OCI-LY3 (cell line): ENCODE results near the gene HYOU1.
A peak's percentile ranks its signal among the peaks of the same experiment; 100 is the strongest.

Source experiments
- H2AFZ ChIP-seq: fragments of 200-600, 300-600 bp; shearing (Covaris generic); 2 replicates; pipeline ENCODE4 v1.6.0; 2014; ENCODE audit warnings: antibody characterized with exemption, low read depth, low read length
- H3K27ac ChIP-seq: fragments of 200-600, 300-600 bp; sonication (generic); 2 replicates; pipeline ENCODE4 v1.5.1; 2014; ENCODE audit warnings: mild to moderate bottlenecking, low read length, moderate library complexity, mixed read lengths
- H3K27me3 ChIP-seq: fragments of 200-600, 300-600 bp; sonication (generic); 2 replicates; pipeline ENCODE4 v1.6.1; 2014; ENCODE audit warnings: low read depth, low read length, mixed read lengths
- H3K36me3 ChIP-seq: fragments of 200-600, 300-600 bp; sonication (generic); replicated peaks from 2 replicates; pipeline ENCODE3; 2014; ENCODE audit warnings: low read depth, low read length, mixed read lengths
- H3K4me1 ChIP-seq: fragments of 300-600, 200-600 bp; sonication (generic); 2 replicates; pipeline ENCODE4 v1.6.1; 2014; ENCODE audit warnings: low read length, mixed read lengths
- H3K4me2 ChIP-seq: fragments of 200-600, 300-600 bp; sonication (generic); 2 replicates; pipeline ENCODE4 v1.6.1; 2014; ENCODE audit warnings: low read length, mixed read lengths
- H3K4me3 ChIP-seq: fragments of 300-600, 200-600 bp; sonication (generic); 2 replicates; pipeline ENCODE4 v1.5.1; 2014; ENCODE audit warnings: antibody characterized with exemption, mild to moderate bottlenecking, low read length, moderate library complexity
- H3K79me2 ChIP-seq: fragments of 300-600, 200-600 bp; shearing (Covaris generic); 2 replicates; pipeline ENCODE4 v1.6.1; 2014; ENCODE audit warnings: mild to moderate bottlenecking, low read length, mixed read lengths
- H3K9ac ChIP-seq: fragments of 300-600, 200-600 bp; shearing (Covaris generic); 2 replicates; pipeline ENCODE4 v1.6.0; 2014; ENCODE audit warnings: mild to moderate bottlenecking, low read length, moderate library complexity
- H3K9me3 ChIP-seq: fragments of 200-600, 300-600 bp; shearing (Covaris generic); 2 replicates; pipeline ENCODE4 v1.6.1; 2014; ENCODE audit warnings: low read length, mixed read lengths; ENCODE audit not compliant: insufficient read depth
- H4K20me1 ChIP-seq: fragments of 200-600, 300-600 bp; sonication (generic); 2 replicates; pipeline ENCODE4 v1.6.1; 2016; ENCODE audit warnings: low read length, mixed read lengths; ENCODE audit not compliant: insufficient read depth
- EZH2phosphoT487 ChIP-seq: fragments of 200-600 bp; shearing (Covaris generic); IDR thresholded peaks from 2 replicates; pipeline ENCODE4 v1.6.1; 2018; ENCODE audit warnings: antibody characterized with exemption, mixed run types, low read depth
- TF ChIP-seq, protein P1 (sequence below): fragments of 200-600, 300-600 bp; sonication (generic); IDR thresholded peaks from 2 replicates; pipeline ENCODE4 v1.5.1; 2014; ENCODE audit warnings: antibody characterized with exemption, low read length, low read depth

Gene HYOU1

DNA sequence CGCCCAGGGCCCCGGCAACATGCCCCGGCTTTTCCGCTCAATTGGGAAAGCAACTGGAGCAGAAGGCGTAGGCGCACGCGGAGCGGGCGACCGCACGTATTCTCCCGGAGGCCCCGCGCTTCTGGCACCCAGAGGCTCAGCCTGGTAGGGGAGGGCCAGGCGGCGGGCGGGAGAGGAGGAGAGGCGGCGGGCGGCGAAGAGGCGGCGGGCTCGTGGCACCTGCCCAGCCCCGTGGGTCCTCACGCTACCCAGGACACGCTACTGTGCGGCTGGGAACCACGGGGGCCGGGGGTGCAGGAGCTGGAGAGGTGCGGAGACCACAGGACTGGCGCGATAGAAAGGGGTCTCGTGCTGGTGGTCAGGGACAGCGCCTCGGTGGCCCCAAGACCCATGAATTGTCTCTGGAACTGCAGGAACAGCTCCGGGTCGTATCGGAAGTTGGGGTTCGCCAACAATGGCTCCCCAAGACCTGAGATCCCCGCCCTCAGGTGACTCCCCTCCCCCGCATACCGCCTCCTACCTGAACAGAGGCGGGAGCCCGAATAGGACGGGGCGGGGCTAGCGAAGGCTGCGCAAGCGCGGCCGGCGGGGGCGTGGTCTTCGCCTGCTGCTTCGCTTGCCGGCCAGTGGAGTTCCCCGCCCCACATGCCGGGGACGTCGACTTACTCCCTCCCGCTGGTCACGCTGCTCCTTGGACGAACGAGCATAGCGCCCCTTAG is 26.5 kb downstream of the HYOU1 start, which contains the start of gene SLC37A4:
Gene SLC37A4, minus strand, starts transcription at position 549 of the 719 bp plus-strand sequence.
- Histone ChIP-seq H3K4me2 (peak within 1 kb of the TSS; percentile 88), H3K9me3 (no peaks in the 10 kb centered on the region), H3K79me2 (peaks cover 28% of the 10 kb centered on the region), H3K4me1 (peaks cover 19% of the 10 kb centered on the region), H3K27me3 (no peaks in the 10 kb centered on the region), H2AFZ (peak within 1 kb of the TSS; percentile 79), H3K27ac (peak within 1 kb of the TSS; percentile 53), H3K36me3 (peaks cover 26% of the 10 kb centered on the region), H3K4me3 (peak within 1 kb of the TSS; percentile 88), H4K20me1 (no peaks in the 10 kb centered on the region), H3K9ac (peak within 1 kb of the TSS; percentile 91)
- no peak for TF ChIP-seq EZH2phosphoT487
- TF ChIP-seq, protein P1, sequence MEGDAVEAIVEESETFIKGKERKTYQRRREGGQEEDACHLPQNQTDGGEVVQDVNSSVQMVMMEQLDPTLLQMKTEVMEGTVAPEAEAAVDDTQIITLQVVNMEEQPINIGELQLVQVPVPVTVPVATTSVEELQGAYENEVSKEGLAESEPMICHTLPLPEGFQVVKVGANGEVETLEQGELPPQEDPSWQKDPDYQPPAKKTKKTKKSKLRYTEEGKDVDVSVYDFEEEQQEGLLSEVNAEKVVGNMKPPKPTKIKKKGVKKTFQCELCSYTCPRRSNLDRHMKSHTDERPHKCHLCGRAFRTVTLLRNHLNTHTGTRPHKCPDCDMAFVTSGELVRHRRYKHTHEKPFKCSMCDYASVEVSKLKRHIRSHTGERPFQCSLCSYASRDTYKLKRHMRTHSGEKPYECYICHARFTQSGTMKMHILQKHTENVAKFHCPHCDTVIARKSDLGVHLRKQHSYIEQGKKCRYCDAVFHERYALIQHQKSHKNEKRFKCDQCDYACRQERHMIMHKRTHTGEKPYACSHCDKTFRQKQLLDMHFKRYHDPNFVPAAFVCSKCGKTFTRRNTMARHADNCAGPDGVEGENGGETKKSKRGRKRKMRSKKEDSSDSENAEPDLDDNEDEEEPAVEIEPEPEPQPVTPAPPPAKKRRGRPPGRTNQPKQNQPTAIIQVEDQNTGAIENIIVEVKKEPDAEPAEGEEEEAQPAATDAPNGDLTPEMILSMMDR, result no peak

DNA sequence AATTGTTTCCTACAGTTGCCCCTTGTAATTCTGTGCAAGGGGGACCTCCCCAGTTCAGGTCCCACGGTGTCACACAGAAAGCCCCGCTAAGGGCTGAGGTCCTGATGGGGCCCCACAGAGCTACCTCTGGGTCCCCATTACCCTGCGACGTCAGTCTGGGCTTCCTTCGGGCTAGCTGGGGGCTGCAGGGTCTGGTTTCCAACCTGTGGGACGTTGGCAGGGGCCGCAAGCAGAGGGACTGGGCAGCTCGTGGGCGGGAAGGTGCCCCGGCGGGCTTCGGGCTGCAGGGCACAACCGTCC is 27.0 kb downstream of the HYOU1 start:
- H3K4me1 ChIP-seq, result peaks cover 19% of the 10 kb centered on the region
- H4K20me1 ChIP-seq, result no peaks in the 10 kb centered on the region
- peak overlapping the region; percentile 91 for H3K9ac ChIP-seq
- H3K4me3 ChIP-seq, result peak overlapping the region; percentile 88
- peak overlapping the region; percentile 53 for H3K27ac ChIP-seq
- TF ChIP-seq, protein P1, result no peak
- no peak for TF ChIP-seq EZH2phosphoT487
- peaks cover 28% of the 10 kb centered on the region for H3K79me2 ChIP-seq
- peaks cover 31% of the 10 kb centered on the region for H3K36me3 ChIP-seq
- H2AFZ ChIP-seq, result no peak overlapping the region
- peak overlapping the region; percentile 88 for H3K4me2 ChIP-seq
- no peaks in the 10 kb centered on the region for H3K27me3 ChIP-seq
- H3K9me3 ChIP-seq, result no peaks in the 10 kb centered on the region

DNA sequence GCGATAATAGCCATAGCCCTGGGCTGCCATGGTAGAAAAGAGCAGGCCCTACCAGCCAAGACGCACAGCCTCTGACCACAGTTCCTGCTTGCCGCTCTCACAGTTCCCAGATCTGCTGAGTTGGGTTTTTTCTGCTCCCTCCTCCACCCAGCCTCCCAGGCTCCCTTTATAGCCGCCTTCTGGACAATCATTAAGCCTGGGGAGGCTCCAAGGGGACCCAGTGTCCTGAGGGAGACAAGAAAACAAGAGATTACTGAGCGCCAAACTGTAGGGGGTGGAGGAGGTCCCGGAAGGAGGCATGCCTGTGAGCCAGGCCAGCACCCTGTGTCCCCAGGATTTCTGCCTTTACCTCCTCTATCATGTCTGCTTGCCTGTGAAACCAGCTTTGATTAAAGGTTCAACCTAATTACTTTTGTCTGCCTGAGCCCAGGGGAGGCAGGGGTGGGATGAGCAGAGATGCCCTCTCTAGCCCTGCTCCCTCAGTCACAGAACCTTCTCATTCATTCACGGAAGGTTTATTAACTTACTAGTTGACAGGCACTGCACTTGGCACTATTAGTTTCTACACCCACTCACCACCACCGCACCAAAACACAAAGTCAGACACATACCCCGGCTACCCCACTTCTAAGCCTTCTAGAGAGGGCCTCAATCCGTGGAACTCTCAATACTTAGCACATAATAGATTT is 27.5 kb downstream of the HYOU1 start:
- H2AFZ ChIP-seq, result no peak overlapping the region
- no peaks in the 10 kb centered on the region for H3K27me3 ChIP-seq
- H3K79me2 ChIP-seq, result peaks cover 28% of the 10 kb centered on the region
- H3K9me3 ChIP-seq, result no peaks in the 10 kb centered on the region
- H3K9ac ChIP-seq, result peak overlapping the region; percentile 91
- peaks cover 19% of the 10 kb centered on the region for H3K4me1 ChIP-seq
- TF ChIP-seq, protein P1, result no peak
- no peak for TF ChIP-seq EZH2phosphoT487
- peak overlapping the region; percentile 53 for H3K27ac ChIP-seq
- H3K4me3 ChIP-seq, result peak overlapping the region; percentile 88
- H3K36me3 ChIP-seq, result peaks cover 36% of the 10 kb centered on the region
- H4K20me1 ChIP-seq, result no peaks in the 10 kb centered on the region
- H3K4me2 ChIP-seq, result peak overlapping the region; percentile 88

DNA sequence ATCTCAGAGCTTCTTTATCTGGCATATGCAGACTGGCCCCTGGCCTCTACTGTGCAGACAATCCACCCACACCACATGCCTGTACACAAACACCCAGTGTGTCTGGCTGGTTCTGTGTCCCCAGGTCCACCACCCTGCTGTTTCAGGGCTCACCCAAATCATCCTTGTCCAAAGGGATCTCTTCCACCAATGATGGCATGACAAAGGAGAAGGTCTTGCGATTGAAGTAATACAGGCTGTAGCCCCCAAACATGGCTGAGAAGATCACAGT is 28.0 kb downstream of the HYOU1 start:
- Histone ChIP-seq H3K27ac (peak overlapping the region; percentile 53), H3K27me3 (no peaks in the 10 kb centered on the region), H3K36me3 (peaks cover 39% of the 10 kb centered on the region), H3K4me1 (peaks cover 19% of the 10 kb centered on the region), H3K9me3 (no peaks in the 10 kb centered on the region), H3K4me3 (peak overlapping the region; percentile 88), H2AFZ (no peak overlapping the region), H3K4me2 (peak overlapping the region; percentile 88), H3K79me2 (peaks cover 28% of the 10 kb centered on the region), H4K20me1 (no peaks in the 10 kb centered on the region), H3K9ac (peak overlapping the region; percentile 91; the same call in 1 of the 2 replicates)
- TF ChIP-seq, protein P1, result no peak
- no peak for TF ChIP-seq EZH2phosphoT487
